Pancreas (tissue), 10 donors: ENCODE data around the gene RETREG2. TPM values are rescaled to one million over a fixed set of nuclear protein-coding genes. Genes with fewer than 3 reads are reported as not detected.

Experiments
- ATAC-seq, 4 donors: fragments of 200-7000 bp; cut with Tn5 transposase; one replicate each; pipeline versions ENCODE4 v1.8.0 to v1.9.1; 2020; ENCODE audit warnings: mild to moderate bottlenecking in 4 of 4, moderate library complexity in 4 of 4
- DNase-seq, 6 donors: peaks; one replicate each; pipeline ENCODE4 v3.0.0-alpha.2; 2020
- FAIRE-seq: peaks from 2 replicates; lab custom pipeline; 2012; peaks lifted over from hg19 to GRCh38; lab: Jason Lieb, UNC
- H3K27ac ChIP-seq, 4 donors: fragments of 200-600 bp; sonication (generic); 1 replicate in 3 of 4; 2 replicates in 1 of 4; pipeline versions ENCODE4 v1.5.0 to v1.8.0; 2020
- H3K27me3 ChIP-seq, 4 donors: fragments of 200-600 bp; one replicate each; pipeline ENCODE4 v1.8.0; 2021
- H3K36me3 ChIP-seq, 3 donors: fragments of 200-600 bp; sonication (generic) in 1 of 3; one replicate each; pipeline versions ENCODE4 v1.5.0 to v1.8.0; 2020 to 2021
- H3K4me1 ChIP-seq, 3 donors: fragments of 200-600 bp; one replicate each; pipeline ENCODE4 v1.8.0; 2021
- H3K4me3 ChIP-seq, 4 donors: fragments of 200-600 bp; sonication (generic) in 2 of 4; one replicate each; pipeline versions ENCODE4 v1.5.0 to v1.8.0; 2020 to 2021
- H3K9me3 ChIP-seq, 4 donors: fragments of 200-600 bp; one replicate each; pipeline ENCODE4 v1.8.0; 2021
- WGBS, 2 donors: extraction: QIAGEN DNeasy Blood & Tissue Kit; methylation state at CpG; one replicate each; pipeline ENCODE4 v1.1.7; 2013; 5-methylcytosine and 5-hydroxymethylcytosine counted together
- intact Hi-C, 3 donors: fragments of 100-400 bp; cut with DNase I; formaldehyde crosslinking; loops; one replicate each; pipeline versions ENCODE4 v1.11.1 to v1.14.2; 2022
- polyA plus RNA-seq, 2 donors: library from polyadenylated mRNA; stranded (reverse); fragments of 200-250 nt; gene quantifications; one replicate each; pipeline ENCODE4 v1.2.3, GENCODE V29; 2013
- total RNA-seq, 6 donors: library from RNA; stranded (reverse); fragmentation: NEBNext Ultra II Directional in 4 of 6; extraction: Animal tissue kit (Norgen Biotek cat#: 25700) in 4 of 6; gene quantifications; one replicate each; pipeline versions ENCODE4 v1.2.1 to v1.2.4, GENCODE V29; 2021 to 2023
- TF ChIP-seq, protein P1 (sequence below), 4 donors: fragments of 200-600 bp; sonication (generic) in 3 of 4; IDR thresholded peaks; one replicate each; pipeline versions ENCODE4 v1.5.0 to v1.8.0; 2021; ENCODE audit warnings: antibody characterized with exemption in 4 of 4
- donor health status: healthy with polysubstance abuse.
- donor health status: DM: no; HTN: no; CAD: no; lungs with moderate emphysema.
- donor health status: DM: no; HTN: no; CAD: no.
- donor health status: control.
- donor health status: control.
- donor health status: Bipolar disorder and iron deficiency.
- donor health status: DM: yes; HTN: yes; CAD: no.
- donor health status: DM: no; HTN: no; CAD: no.
- donor health status: DM: no; HTN: no; CAD: no.
- donor health status: DM: yes; HTN: yes; CAD: no.

Gene RETREG2
- total and polyA plus RNA-seq, 8 donors: 31.6 to 59.4 (median 46.2) TPM

DNA sequence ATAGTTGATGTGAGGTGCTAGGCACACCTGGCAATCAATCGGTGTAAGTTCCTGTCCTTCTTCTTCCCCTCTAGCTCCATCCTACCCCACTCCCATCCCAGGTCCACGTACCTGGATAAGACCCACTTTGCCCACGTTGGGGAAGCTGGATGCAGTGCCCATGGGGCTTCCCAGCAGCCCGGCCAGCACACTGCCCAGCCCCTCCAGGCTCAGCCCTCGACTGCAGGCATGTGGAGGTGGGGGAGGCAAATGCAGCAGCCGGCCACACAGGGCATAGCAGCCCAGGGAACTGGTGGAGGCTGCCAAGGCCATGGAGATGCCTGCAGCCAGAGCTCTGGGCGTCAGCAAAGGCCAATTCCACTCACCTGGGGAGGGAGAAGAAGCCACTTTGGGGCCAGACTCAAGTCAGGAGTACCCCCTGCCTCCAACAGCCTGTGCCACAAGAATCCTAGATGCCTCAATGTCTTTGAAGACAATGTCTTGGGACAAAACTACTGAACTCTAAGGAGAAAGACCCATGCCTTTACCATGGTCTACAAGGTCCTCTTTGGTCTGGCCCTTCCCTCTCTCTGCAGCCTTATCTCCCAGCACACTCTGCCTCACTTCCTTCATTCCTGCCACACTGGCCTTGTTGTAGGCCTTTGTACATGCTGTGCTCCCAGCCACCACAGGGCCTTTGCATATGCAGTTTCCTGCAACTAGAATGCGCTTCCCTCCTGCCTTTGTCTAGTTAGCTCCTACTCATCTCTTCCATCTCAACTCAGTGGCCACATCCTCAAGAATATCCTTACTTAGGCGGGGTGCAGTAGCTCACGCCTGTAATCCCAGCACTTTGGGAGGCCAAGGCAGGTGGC, 12.8 kb upstream of the RETREG2 start:
- no peaks in the 10 kb centered on the region for H3K9me3 ChIP-seq
- H3K4me3 ChIP-seq: no peak overlapping the region
- H3K36me3 ChIP-seq: no peaks in the 10 kb centered on the region
- 77 to 85% methylated on average over 10 of the region's 10 CpGs for WGBS, 2 donors
- FAIRE-seq (no peak), ATAC-seq (no peak), DNase-seq (no peak)
- intact Hi-C loops: loop anchor here in 1 of 3 donors (10.0 kb wide), 1 partner anchor 140 kb away; the partner anchor contains the start of gene PTPRN
- H3K27ac ChIP-seq: no peak overlapping the region
- H3K27me3 ChIP-seq: no peaks in the 10 kb centered on the region
- no peaks in the 10 kb centered on the region for H3K4me1 ChIP-seq
- TF ChIP-seq, protein P1, sequence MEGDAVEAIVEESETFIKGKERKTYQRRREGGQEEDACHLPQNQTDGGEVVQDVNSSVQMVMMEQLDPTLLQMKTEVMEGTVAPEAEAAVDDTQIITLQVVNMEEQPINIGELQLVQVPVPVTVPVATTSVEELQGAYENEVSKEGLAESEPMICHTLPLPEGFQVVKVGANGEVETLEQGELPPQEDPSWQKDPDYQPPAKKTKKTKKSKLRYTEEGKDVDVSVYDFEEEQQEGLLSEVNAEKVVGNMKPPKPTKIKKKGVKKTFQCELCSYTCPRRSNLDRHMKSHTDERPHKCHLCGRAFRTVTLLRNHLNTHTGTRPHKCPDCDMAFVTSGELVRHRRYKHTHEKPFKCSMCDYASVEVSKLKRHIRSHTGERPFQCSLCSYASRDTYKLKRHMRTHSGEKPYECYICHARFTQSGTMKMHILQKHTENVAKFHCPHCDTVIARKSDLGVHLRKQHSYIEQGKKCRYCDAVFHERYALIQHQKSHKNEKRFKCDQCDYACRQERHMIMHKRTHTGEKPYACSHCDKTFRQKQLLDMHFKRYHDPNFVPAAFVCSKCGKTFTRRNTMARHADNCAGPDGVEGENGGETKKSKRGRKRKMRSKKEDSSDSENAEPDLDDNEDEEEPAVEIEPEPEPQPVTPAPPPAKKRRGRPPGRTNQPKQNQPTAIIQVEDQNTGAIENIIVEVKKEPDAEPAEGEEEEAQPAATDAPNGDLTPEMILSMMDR (IDR thresholded peaks at IDR 0.05): no peak

DNA sequence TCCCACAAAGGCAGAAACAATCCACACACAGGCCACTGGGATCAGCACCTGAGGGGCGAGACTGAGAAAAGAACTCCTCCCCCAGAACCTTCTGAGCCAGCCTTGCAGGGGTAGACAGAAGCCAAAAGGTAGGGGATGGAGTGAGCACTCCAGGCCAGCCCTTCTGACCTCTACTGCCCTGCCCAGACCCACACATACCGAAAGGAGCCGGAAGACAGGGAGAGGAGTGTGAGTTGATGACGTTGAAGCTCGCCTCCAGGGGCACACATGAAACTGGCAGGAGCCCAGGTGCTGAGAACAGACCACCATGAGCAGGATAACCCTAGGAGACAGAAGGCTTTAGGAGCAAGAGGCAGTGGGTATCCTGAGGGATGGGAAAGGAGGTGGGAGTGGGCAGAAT, 10.1 kb upstream of the RETREG2 start:
- intact Hi-C loops: loop anchor here in 1 of 3 donors (10.0 kb wide), 1 partner anchor 137 kb away; the partner anchor contains the start of gene PTPRN
- peaks cover 0 to 12% (median 0%) of the 10 kb centered on the region in 3 donors for H3K36me3 ChIP-seq
- FAIRE-seq (no peak), ATAC-seq (no peak), DNase-seq (no peak)
- H3K9me3 ChIP-seq: no peaks in the 10 kb centered on the region
- WGBS, 2 donors: 65 to 72% methylated on average over 5 of the region's 5 CpGs
- H3K27me3 ChIP-seq: no peaks in the 10 kb centered on the region
- no peak overlapping the region for H3K4me3 ChIP-seq
- H3K4me1 ChIP-seq: no peaks in the 10 kb centered on the region
- TF ChIP-seq, protein P1 (IDR thresholded peaks at IDR 0.05): no peak
- H3K27ac ChIP-seq: no peak overlapping the region

DNA sequence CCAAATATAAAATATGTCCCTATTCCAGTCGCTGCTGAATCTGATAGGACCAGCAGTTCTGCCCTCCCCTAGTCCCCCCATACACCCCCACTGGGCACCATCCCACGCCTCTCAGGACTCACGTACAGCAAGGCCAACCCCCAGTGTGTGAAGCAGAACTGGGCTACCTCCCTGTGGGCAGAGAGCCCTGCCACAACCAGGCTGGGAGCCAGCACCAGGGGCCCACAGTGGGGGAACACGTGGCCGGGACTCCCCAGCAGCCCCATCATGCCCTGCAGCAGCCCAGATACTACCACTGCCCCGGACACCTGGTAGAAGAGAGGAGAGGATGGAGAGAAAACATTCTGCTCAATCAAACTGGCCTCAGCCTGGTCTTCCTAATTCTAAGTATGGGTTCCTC, 9.5 kb upstream of the RETREG2 start:
- intact Hi-C loops: loop anchor here in 1 of 3 donors (10.0 kb wide), 1 partner anchor 136 kb away; the partner anchor contains the start of gene PTPRN
- TF ChIP-seq, protein P1 (IDR thresholded peaks at IDR 0.05): no peak
- H3K9me3 ChIP-seq: no peaks in the 10 kb centered on the region
- peaks cover 0 to 16% (median 0%) of the 10 kb centered on the region in 3 donors for H3K36me3 ChIP-seq
- WGBS, 2 donors: 50 to 60% methylated on average over 6 of the region's 6 CpGs
- no peaks in the 10 kb centered on the region for H3K27me3 ChIP-seq
- DNase-seq (no peak), ATAC-seq (no peak), FAIRE-seq (no peak)
- no peak overlapping the region for H3K4me3 ChIP-seq
- H3K4me1 ChIP-seq: no peaks in the 10 kb centered on the region
- H3K27ac ChIP-seq: no peak overlapping the region

DNA sequence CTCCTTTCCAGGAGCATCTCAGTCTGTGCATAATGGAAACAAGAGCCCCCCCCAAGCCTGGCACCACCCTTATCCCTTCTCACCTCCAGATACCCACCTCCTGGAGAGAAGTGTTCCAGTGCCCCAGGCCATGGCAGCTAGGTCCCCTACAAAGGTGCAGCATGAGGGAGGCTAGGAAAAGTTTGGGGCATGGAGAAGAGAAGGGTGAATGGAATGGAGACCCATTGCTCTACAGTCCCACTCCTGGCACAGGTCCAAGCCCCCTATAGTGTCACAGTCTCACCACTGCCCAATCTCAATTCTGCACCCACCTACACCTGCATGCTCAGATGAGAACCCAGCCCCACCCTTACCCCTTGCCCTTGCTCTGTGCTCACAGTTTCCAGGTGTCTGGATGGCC, 9.1 kb upstream of the RETREG2 start:
- no peaks in the 10 kb centered on the region for H3K4me1 ChIP-seq
- no peak for DNase-seq
- no peaks in the 10 kb centered on the region for H3K9me3 ChIP-seq
- no peak overlapping the region for H3K27ac ChIP-seq
- no peak for FAIRE-seq
- TF ChIP-seq, protein P1 (IDR thresholded peaks at IDR 0.05): no peak
- peaks cover 0 to 17% (median 0%) of the 10 kb centered on the region in 3 donors for H3K36me3 ChIP-seq
- no peak overlapping the region for H3K4me3 ChIP-seq
- H3K27me3 ChIP-seq: no peaks in the 10 kb centered on the region
- no peak for ATAC-seq
- intact Hi-C loops: loop anchor here in 1 of 3 donors (10.0 kb wide), 1 partner anchor 136 kb away; the partner anchor contains the start of gene PTPRN
